HG03045 (cell line): ENCODE measurements around the gene DENND5A.
"Not testable (repeated sequence)": the region's sequence is repeated elsewhere in the genome, so short reads cannot be mapped to it uniquely, and the experiment has no call there.

ENCODE experiments used
- ATAC-seq: cut with Tn5 transposase; IDR thresholded peaks from one replicate; pipeline ENCODE4 v1.9.1; 2021; ENCODE audit warnings: mild to moderate bottlenecking, moderate library complexity; ENCODE audit not compliant: unreplicated experiment

The DENND5A gene

DNA sequence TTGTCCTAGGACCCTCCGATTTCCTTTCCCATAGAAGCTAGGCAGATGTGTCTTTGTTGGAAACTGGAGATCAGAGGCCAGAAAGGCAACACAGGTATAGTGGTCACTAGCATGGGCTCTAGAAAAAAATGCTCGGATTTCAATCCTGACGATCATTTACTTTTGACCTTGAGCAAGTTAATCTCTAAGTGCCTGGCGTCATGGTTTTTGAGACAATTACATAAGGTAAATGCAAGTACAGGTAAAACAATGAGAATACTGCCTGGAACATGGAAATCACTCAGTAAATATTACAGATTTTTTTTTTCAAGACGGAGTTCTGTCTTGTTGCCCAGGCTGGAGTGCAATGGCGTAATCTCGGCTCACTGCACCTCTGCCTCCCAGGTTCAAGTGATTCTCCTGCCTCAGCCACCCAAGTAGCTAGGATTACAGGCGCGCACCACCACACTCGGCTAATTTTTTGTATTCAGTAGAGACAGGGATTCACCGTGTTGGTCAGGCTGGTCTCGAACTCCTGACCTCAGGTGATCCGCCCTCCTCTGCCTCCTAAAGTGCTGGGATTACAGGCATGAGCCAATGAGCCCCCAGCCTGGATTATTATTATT, 1.1 kb upstream of the DENND5A start:
- no peak for ATAC-seq

DNA sequence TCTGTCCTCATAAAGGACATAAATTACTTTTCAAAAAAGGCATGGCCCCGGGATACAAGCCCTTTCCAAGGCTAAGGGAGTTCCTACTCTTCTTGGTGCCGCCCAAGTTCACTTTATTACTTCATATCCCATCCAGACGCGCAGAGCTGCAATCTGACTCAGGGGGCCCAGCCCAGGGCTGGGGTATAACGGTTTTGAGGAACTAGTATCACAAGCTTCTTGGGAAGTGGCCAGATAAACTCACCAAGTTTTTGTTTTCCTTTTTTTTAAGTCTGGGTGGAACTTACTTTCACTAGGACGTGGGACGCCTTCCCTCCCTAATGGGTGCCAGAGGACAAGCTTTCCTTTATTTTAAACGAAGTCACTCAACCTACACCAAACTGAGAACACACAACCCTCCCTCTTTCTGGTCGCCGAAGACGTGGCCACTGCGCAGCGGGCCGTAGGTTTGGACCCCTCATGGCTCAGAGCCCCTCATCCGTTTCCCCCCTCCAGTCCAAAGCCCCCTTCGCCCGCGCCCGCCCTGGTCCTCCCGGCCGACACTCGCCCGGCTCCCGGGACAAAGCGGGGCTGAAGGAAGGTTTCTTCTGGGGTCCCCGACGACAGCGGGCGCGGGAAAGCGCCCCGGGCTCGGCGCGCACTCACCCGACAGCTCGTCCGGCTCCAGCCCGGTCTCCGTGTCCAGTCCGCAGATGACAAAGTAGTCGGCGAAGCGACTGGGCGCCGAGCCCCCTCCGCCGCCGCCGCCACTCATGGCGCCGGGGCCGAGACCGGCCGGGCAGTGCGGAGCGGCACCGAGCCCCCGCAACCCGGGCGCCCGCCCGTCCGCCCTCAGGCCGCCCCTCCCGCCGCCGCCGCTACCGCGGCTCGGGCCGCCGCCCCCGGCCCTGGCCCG, 587 bp downstream of the DENND5A start:
- ATAC-seq: peak; percentile 28

DNA sequence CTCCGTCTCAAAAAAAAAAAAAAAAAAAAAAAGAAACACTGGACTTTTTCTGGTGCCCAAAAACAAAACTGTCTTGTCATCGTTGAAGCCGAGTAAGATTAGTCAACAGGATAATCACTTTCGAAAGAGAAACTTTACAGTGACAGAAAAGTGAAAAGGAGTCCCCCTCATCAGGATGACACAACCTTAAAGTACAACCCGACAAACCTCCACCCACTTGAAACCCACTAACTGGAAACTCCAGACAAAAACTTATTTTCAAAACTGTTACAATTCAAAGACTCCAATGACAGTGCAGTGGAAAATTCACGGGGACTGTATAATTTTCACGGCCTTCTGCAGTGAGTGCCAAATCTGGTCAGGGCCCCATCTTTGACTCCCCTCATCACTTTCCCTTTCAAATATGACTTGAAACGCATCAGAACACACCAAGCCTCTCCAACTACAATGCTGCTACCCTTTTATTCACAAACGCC, 1.3 kb downstream of the DENND5A start:
- ATAC-seq: peak; percentile 64

DNA sequence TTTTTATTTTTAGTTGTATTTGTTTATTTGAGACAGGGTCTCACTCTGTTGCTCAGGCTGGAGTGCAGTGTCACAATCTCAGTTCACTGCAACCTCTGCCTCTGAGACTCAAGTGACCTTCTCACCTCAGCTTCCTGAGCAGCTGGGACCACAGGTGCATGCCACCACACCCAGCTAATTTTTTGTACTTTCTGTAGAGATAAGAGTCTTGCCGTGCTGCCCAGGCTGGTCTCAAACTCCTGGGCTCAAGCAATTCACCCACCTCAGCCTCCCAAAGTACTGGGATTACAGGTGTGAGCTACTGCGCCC, 4.4 kb downstream of the DENND5A start:
- ATAC-seq: not testable (repeated sequence)

DNA sequence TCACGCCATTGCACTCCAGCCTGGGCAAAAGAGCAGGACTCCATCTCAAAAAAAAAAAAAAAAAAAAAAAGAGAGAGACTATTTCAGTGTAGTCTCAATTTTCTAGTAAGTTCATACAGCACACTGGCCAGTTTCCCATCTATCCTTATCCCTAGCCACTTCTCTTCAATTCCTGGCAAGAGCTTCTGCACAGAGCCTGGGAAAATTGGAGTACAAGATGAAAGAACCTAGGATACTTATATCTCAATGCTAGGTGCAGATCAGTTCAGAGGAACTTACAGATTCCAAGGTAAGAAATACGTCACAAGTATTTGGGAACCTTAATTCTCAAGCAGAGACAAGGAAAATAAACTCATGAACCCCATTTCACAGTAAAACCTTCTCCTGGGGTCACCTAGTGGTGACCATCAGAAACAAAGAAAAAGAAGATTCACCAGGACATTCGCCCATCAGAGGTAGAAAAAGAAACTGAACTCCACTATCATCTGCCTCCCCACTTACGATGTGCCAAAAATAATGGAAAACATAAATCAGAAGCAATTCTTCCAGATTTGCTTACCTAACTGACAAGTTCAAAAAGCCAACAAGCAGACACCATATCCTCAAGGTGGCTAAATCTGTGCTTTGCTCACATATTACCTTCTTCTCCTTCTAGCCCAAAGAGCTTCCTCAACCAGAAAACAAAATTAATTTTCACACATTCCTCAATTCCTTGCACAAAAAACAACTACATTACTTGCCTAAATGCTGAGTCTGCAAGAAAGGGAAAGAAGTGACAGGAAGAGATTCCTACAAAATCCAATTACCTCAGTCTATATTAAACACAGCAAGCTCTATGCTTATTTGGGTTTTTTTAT, 4.9 kb downstream of the DENND5A start:
- ATAC-seq: no peak

DNA sequence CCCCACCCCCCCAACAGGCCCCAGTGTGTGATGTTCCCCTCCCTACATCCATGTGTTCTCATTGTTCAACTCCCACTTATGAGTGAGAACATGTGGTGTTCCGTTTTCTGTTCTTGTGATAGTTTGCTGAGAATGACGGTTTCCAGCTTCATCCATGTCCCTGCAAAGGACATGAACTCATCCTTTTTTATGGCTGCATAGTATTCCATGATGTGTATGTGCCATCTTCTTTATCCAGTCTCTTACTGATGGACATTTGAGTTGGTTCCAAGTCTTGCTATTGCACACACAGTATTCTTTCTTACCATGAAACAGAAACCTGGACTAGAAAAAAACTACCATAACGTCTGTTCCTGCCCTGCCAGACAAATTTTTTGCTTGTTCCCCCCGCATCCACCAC, 6.9 kb downstream of the DENND5A start:
- not testable (repeated sequence) for ATAC-seq

DNA sequence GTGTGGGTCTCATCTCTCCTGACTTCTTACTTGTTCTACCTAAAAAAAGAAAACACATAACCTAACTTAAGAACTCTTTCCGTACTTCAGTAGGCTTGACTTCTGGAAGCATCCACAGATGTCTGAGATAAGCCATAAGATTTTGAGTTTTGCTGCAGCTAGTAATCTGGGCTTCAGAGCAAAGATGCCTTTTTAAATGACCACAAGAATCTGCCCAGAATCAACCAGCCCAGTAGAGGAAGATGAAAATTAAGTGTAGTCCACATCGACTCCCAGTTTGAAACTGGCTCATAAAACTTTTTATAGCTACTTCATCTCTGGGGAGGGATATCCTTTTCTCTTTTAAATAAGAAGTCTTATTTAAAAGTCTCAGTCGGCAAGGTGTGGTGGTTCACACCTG, 10.7 kb downstream of the DENND5A start:
- ATAC-seq: no peak

DNA sequence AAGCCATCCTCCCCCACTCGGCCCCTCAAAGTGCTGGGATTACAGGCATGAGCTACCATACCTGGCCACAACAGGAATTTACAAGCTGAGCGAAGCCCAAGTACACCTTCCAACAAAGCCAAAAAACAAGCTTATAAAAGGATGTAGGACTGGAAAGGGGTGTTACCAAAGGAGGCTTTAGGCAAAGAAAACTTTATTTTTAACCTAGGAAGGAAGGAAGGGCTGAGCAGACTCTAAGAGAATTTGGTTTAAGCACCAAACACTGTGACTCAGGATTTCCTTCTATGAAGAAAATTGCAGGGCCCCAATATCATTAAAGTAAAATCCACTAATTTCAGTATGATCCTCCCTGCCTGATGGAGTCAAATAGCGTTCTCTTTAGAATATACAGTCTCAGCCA, 12.1 kb downstream of the DENND5A start:
- ATAC-seq: no peak

DNA sequence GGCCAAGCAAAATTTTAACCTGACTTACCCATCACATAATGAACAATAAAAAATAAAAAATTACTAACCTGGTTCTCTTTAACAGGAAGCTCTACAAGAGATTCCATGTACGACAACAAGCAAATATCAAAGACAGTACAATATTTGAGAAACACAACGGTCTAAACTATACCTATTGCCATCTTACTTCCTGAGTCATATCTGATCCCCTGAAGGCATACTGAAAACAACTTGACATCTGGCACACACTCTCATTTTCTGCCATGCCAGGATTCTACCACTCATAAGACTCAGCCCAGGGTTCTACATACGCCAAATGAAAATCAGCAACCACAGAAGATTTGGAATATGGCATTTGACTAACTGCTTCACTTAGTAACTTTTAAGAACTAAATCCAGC, 13.8 kb downstream of the DENND5A start:
- no peak for ATAC-seq

DNA sequence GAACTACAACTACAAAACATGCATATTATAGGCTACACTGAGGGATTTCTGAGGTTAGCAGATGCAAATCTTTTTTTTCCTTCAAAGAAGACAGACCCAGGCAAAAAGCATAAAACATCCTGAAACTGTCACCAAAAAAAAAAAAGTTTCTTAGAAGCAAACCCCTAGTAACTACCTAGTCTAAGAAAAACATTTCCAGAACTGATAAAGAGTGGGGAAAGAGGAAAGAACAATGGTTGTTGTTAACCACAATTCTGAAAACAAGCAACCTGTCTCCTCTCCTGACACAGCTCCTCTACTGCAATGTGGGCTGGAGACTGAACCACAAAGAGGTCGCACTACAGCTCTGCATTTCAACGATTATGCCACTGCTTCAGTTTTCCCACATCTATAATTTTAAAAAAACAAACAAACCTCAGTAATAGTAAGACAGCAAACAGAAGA, 15.0 kb downstream of the DENND5A start:
- ATAC-seq: peak; percentile 80

DNA sequence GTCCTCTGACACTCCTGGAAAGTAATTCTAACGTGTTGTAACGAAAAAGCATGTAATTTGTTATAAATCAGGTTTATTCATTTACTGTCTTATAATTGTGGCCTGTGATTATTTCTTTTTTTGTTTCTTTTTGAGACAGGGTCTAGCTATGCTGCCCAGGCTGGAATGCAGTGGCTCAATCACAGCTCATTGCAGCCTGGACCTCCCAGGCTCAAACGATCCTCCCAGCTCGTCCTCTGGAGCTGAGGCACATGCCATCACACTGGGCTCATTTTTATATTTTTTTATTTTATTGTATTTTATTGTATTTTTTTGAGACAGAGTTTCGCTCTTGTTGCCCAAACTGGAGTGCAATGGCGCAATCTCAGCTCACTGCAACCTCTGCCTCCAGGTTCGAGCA, 15.9 kb downstream of the DENND5A start:
- no peak for ATAC-seq

DNA sequence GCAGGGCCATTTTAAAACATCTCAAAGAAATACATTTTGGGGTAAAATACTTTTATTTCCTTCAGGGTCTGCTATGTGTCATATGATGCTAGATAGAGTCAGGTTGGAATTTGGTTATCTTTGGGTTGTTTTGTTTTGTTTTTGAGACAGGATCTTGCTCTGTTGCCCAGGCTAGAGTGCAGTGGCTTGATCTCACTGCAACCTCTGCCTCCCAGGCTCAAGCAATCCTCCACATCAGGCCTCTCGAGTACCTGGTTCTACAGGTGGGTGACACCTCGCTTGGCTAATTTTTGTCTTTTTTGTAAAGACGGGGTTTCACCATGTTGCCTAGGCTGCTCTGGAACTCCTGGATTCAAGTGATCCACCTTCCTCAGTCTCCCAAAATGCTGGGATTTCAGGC, 17.3 kb downstream of the DENND5A start:
- ATAC-seq: no peak

DNA sequence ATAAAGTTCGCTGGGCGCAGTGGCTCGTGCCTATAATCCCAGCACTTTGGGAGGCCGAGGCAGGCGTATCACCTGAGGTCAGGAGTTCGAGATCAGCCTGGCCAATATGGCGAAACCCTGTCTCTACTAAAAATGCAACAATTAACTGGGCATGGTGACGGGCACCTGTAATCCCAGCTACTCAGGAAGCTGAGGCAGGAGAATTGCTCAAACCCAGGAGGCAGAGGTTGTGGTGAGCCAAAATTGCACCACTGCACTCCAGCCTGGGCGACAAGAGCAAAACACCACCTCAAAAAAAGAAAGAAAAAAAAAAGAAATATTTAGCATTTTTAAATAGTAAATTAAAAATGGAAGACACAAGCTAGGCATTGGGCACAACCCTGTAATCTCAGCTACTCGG, 28.9 kb downstream of the DENND5A start:
- not testable (repeated sequence) for ATAC-seq

DNA sequence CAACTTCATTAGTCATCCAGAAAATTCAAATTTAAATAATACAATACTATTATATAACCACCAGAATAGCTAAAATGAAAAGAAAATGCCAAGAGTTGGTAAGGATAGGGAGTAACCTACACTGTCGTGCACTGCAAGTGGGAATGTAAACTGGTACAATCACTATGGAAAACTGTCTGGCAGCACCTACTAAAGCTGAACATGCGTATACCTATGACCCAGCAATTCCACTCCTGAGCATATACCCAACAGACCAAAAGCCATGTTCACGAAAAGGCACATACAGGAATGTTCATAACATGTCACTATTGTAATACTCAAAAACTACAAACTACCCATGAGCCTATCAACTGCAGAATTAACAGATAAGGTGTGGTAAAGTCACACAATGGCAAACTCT, 32.7 kb downstream of the DENND5A start:
- no peak for ATAC-seq

DNA sequence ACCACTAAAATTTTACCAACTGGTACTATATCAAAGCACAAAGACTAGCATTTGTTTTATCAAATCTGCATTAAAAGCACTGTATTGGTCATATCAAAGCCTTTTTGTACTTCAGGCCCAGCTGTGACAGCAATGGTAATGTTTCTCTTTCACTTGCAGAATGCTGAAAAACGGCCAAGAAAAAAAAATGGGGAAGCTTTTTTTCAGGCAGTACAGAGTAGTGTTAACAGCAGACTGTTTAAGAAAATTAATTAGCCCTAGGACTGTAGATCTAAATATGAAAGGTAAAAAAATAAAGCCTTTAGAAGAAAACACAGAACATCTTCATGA, 33.3 kb downstream of the DENND5A start:
- ATAC-seq: no peak

DNA sequence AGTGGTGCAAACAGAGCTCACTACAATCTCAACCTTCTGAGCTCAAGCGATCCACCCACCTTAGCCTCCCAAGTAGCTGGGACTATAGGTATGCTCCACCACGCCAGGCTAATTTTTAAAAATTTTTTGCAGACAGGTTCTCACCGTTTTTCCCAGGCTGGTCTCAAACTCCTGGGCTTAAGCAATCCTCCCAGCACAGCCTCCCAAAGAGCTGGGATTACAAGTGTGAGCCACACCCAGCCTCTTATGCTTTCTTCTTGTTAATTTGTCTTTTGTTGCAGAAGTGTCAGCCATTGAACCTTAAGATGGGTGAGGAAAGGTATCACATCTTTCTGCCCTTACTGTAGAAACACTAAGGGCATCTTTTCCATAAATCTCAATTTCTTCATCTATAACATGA, 34.9 kb downstream of the DENND5A start:
- ATAC-seq: no peak

DNA sequence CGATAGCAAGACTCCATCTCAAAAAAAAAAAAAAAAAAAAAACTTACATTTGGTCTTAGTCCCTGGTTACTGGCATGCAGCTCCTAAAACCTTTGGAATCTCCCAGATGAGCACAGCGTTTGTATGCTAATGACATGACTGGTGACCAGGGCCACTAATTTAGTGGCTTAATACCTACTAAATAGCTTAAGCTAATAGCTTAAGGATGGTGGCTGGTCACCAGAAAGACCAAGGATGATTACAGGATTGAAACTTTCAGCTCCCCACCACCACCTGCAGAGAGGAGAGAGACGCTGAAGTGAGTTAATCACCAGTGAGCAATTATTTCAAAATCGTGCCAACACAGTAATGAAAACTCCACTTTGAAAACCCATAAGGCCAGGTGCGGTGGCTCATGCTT, 37.1 kb downstream of the DENND5A start:
- no peak for ATAC-seq

DNA sequence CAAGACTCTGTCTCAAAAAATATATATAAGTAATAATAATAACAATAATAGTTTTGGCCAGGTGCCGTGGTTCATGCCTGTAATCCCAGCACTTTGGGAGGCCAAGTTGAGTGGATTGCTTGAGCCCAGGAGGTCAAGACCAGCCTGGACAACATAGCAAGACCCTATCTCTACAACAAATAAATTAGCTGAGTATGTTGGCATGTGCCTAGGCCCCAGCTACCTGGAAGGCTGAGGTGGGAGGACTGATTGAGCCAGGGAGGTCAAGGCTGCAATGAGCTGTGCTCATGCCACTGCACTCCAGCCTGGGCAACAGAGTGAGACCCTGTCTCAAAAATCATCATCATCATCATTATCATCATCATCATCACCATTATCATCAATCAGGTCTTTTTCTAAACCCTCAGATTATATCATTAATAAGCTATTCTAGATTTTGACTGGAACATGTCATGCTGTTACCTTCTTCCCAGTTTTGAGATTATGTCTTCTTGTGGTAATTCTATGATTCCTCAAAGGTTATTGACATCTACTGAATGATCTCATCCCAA, 39.3 kb downstream of the DENND5A start:
- ATAC-seq: no peak

DNA sequence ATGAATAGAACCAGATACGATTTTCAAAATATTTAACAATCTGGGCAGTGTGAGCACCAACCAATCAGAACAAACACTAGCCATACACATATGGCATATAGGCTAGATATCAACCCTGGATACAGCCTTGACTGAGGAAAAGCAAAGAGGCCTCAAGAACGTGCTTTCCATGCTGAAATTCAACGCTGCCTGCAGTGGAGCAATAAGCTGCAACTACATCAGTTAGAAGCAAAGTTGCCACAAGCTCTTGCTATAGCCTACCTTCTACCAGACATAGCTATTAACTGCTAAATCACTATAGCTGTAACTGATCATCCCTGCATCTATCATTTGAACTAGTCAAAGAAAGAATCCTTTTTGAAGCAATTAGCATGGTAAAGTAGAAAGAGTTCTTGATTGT, 42.5 kb downstream of the DENND5A start:
- ATAC-seq: no peak

DNA sequence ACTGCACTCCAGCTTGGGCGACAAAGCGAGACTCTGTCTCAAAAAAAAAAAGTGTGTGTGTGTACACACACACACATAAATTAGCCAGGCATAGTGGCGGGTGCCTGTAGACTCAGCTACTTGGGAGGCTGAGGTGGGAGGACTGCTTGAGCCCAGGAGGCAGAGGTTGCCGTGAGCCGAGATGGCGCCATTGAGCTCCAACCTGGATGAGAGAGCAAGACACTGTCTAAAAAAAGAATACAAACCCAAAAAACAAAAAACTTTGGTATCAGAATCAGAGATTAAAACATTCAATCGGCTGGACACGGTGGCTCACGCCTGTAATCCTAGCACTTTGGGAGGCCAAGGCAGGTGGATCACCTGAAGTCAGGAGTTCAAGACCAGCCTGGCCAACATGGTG, 44.3 kb downstream of the DENND5A start:
- ATAC-seq: not testable (repeated sequence)

DNA sequence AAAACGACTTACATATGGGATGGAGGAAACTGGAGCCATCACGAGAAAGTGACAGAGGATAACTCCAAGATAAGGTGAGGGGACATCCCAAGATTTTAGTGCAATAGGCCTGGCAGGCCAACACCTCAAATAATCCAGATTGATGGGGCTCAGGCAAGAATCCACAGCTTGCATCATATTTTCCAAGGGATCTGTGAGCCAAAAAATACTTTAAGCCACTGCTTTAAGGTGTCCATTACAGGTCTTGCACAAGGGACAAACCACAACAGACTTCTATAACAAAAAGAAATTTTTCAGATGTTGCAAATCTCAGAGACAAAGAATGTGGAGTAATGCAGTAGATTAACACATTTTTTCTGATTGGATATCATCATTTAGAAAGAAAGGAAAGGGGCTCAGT, 45.6 kb downstream of the DENND5A start:
- no peak for ATAC-seq
